OCI-LY7 (cell line): Measurements from ENCODE around the gene RPL13. TPM values are rescaled to one million over a fixed set of nuclear protein-coding genes. Genes with fewer than 3 reads are reported as not detected.
A peak's percentile ranks its signal among the peaks of the same experiment; 100 is the strongest.

Source experiments
- BruUV-seq: library from RNA; stranded (reverse); fragments of 400-500 nt; replicated peaks from 2 replicates; lab custom pipeline; 2021; lab: Mats Ljungman, UMichigan
- CTCF ChIA-PET: fragments of 300-600 bp; sonication (Branson Sonifier 250); formaldehyde crosslinking; loops from one replicate; lab custom pipeline; 2022; ENCODE audit warnings: antibody characterized with exemption; ENCODE audit not compliant: unreplicated experiment; lab: Charles Lee
- POLR2A ChIA-PET: fragments of 300-600 bp; sonication (Branson Sonifier 250); formaldehyde crosslinking; loops from one replicate; lab custom pipeline; 2022; ENCODE audit warnings: antibody characterized with exemption; lab: Charles Lee
- DNase-seq: peaks from one replicate; pipeline ENCODE4 v3.0.0-alpha.2; 2015; ENCODE audit warnings: low spot score
- H2AFZ ChIP-seq: fragments of 200-600 bp; sonication (generic), shearing (Covaris generic); 2 replicates; pipeline ENCODE4 v1.6.1; 2014; ENCODE audit warnings: mild to moderate bottlenecking, antibody characterized with exemption, low read length, moderate library complexity
- H3K27ac ChIP-seq: fragments of 200-600 bp; sonication (generic); 2 replicates; pipeline ENCODE4 v1.5.1; 2014; ENCODE audit warnings: mixed run types, low read depth, mild to moderate bottlenecking, moderate library complexity, low read length, inconsistent platforms; ENCODE audit not compliant: poor library complexity, severe bottlenecking
- H3K36me3 ChIP-seq: fragments of 200-600 bp; sonication (generic); 2 replicates; pipeline ENCODE4 v1.6.1; 2014; ENCODE audit warnings: mild to moderate bottlenecking, antibody characterized with exemption, low read length, moderate library complexity, mixed read lengths; ENCODE audit not compliant: insufficient read depth
- H3K4me1 ChIP-seq: fragments of 200-600 bp; sonication (generic); 2 replicates; pipeline ENCODE4 v1.5.1; 2014; ENCODE audit warnings: mild to moderate bottlenecking, low read length; ENCODE audit not compliant: insufficient read depth, poor library complexity, severe bottlenecking
- H3K4me2 ChIP-seq: fragments of 200-600 bp; sonication (generic); 2 replicates; pipeline ENCODE4 v1.6.1; 2014; ENCODE audit warnings: mild to moderate bottlenecking, low read length
- H3K4me3 ChIP-seq: fragments of 200-600 bp; sonication (generic); 2 replicates; pipeline ENCODE4 v1.5.1; 2014; ENCODE audit warnings: mild to moderate bottlenecking, low read depth, low read length; ENCODE audit not compliant: poor library complexity, severe bottlenecking
- H3K79me2 ChIP-seq: fragments of 200-600 bp; sonication (generic); 2 replicates; pipeline ENCODE4 v1.6.1; 2016; ENCODE audit warnings: low read depth, mild to moderate bottlenecking, low read length, moderate library complexity, mixed read lengths; ENCODE audit not compliant: insufficient read depth
- H3K9me2 ChIP-seq: fragments of 200-600 bp; sonication (generic); 2 replicates; pipeline ENCODE4 v1.6.1; 2016; ENCODE audit warnings: mild to moderate bottlenecking, low read length, mixed read lengths; ENCODE audit not compliant: insufficient read depth
- H3K9me3 ChIP-seq: fragments of 200-600 bp; sonication (generic); 2 replicates; pipeline ENCODE4 v1.6.1; 2014; ENCODE audit warnings: mild to moderate bottlenecking, mixed run types, low read length, mixed read lengths
- H4K20me1 ChIP-seq: fragments of 200-600 bp; sonication (generic); 2 replicates; pipeline ENCODE4 v1.6.1; 2014; ENCODE audit warnings: mild to moderate bottlenecking, antibody characterized with exemption, low read length, moderate library complexity, mixed read lengths; ENCODE audit not compliant: insufficient read depth
- EZH2phosphoT487 ChIP-seq: fragments of 200-600 bp; sonication (generic); IDR thresholded peaks from 2 replicates; pipeline ENCODE4 v1.6.1; 2018; ENCODE audit warnings: low read depth, borderline replicate concordance, mild to moderate bottlenecking, mixed run types, antibody characterized with exemption, low read length, moderate library complexity, mixed read lengths
- intact Hi-C: fragments of 100-400 bp; cut with micrococcal nuclease; formaldehyde crosslinking; loops from one replicate; pipeline ENCODE4 v1.10.0; 2022; ENCODE audit not compliant: unreplicated experiment
- total RNA-seq, 2 experiments: library from RNA; depleted of rRNA in 1 of 2; stranded (reverse); fragments of >200 nt in 1 of 2; shearing (Covaris generic) in 1 of 2; gene quantifications; 2 replicates each; pipeline ENCODE4 v1.2.3, GENCODE V29; 2014 to 2022
- TF ChIP-seq, protein P1 (sequence below): fragments of 200-600 bp; sonication (generic); conservative IDR thresholded peaks from 2 replicates; pipeline ENCODE4 v1.5.1; 2014; ENCODE audit warnings: mild to moderate bottlenecking, antibody characterized with exemption, low read length, moderate library complexity, mixed read lengths

The RPL13 gene
- total RNA-seq, 2 experiments from 2014 or later, result 2,928 to 9,791 TPM

DNA sequence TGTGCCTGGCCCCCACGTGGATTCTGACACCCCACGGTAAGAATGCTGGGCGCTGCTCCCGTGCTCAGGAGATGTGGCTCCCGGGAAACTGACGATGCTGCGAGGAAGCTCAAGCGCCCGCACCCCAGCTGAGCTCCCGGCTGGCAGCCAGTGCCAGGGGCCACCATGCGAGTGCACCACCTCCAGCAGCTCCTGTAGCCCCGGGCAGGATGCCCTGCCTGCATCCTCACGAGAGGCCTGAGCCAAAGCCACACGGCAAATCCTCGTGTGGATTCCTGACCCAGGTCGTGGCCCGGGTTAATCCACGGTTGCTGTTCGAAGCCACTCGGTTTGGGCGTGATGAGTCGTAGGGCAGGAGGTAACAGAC is 41.4 kb downstream of the RPL13 start:
- Histone ChIP-seq H3K9me2 (no peaks in the 10 kb centered on the region), H4K20me1 (no peaks in the 10 kb centered on the region), H3K36me3 (no peaks in the 10 kb centered on the region), H3K9me3 (no peaks in the 10 kb centered on the region), H2AFZ (no peak overlapping the region), H3K4me1 (no peaks in the 10 kb centered on the region), H3K4me2 (no peak overlapping the region), H3K79me2 (no peaks in the 10 kb centered on the region), H3K27ac (no peak overlapping the region), H3K4me3 (no peak overlapping the region)
- TF ChIP-seq, protein P1, sequence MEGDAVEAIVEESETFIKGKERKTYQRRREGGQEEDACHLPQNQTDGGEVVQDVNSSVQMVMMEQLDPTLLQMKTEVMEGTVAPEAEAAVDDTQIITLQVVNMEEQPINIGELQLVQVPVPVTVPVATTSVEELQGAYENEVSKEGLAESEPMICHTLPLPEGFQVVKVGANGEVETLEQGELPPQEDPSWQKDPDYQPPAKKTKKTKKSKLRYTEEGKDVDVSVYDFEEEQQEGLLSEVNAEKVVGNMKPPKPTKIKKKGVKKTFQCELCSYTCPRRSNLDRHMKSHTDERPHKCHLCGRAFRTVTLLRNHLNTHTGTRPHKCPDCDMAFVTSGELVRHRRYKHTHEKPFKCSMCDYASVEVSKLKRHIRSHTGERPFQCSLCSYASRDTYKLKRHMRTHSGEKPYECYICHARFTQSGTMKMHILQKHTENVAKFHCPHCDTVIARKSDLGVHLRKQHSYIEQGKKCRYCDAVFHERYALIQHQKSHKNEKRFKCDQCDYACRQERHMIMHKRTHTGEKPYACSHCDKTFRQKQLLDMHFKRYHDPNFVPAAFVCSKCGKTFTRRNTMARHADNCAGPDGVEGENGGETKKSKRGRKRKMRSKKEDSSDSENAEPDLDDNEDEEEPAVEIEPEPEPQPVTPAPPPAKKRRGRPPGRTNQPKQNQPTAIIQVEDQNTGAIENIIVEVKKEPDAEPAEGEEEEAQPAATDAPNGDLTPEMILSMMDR, result no peak
- TF ChIP-seq EZH2phosphoT487, result no peak
- POLR2A ChIA-PET, result no interaction called here
- BruUV-seq, result no TSS peak
- DNase-seq, result no peak
- CTCF ChIA-PET, result no interaction called here
- intact Hi-C loops, result no loop called here

DNA sequence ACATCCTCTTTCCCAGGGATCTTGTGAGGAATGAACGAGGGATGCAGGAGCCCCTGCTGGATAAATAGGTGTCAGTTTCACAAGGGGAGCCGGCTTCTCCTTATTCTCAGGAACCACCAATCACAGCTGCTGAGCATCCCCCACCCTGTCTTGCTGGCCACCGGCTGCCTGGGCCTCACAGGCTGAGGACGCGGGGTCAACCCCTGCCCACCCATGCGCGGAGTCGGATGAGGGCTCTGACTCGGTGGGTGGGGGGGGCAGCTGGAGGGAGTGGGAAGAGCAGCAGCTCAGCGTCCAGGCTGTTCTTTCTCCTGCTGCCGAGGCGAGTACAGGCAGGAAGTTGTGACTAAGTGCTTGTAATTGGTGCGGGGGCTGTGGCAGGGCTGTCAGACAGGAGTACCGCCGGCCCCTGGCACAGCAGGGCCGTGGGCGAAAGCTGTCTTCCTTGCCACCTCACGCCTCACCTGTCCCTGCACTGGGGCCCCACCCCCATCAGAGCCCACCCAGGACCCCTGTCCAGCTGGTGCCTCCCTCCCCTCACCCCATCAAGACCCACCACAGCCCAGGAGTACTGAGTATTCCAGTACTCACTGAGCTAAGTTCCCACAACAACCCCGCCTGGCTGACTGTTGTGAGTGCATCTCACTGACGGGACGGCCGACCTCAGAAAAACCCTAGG is 41.9 kb downstream of the RPL13 start:
- BruUV-seq, result no TSS peak
- Histone ChIP-seq H3K27ac (no peak overlapping the region), H3K9me2 (no peaks in the 10 kb centered on the region), H3K36me3 (no peaks in the 10 kb centered on the region), H3K79me2 (no peaks in the 10 kb centered on the region), H4K20me1 (no peaks in the 10 kb centered on the region), H3K4me1 (no peaks in the 10 kb centered on the region), H3K4me3 (no peak overlapping the region), H3K9me3 (no peaks in the 10 kb centered on the region), H3K4me2 (no peak overlapping the region), H2AFZ (no peak overlapping the region)
- TF ChIP-seq, protein P1, result no peak
- TF ChIP-seq EZH2phosphoT487, result no peak
- ChIA-PET CTCF (interaction anchor here (0.6 kb wide), 1 partner anchor 97 kb away, joined by 3 read pairs; no protein-coding TSS in a partner anchor), POLR2A (no interaction called here)
- DNase-seq, result peak; percentile 12
- intact Hi-C loops, result no loop called here

DNA sequence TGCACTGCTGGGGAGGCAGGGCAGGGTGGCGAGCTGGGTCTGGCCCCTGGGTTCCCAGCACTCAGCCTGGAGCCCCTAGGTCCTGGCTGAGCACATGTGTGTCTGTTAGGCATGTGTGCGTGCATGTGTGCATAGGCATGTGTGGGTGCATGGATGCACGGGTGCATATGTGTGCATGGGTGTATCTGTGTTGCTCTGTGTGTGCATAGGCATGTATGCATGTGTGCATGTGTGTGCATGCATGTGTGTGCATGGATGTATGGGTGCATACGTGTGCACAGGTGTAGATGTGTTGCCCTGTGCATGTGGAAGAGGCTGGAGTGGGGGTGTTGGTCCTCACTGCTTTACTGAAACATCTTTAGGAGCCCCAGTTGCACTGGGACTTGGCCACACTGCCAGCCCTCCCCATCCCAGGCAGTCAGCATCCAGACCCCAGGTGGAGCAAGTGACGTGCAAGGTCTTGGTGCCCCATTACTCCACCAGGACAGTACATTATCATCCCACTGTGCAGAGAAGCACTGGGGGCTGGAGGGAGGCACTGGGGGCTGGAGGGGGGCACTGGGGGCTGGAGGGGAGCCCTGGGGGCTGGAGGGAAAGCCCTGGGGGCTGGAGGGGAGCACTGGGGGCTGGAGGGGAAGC is 42.6 kb downstream of the RPL13 start:
- no peak for DNase-seq
- Histone ChIP-seq H3K27ac (no peak overlapping the region), H3K9me3 (no peaks in the 10 kb centered on the region), H3K9me2 (no peaks in the 10 kb centered on the region), H3K4me2 (no peak overlapping the region), H2AFZ (no peak overlapping the region), H3K4me3 (no peak overlapping the region), H3K36me3 (no peaks in the 10 kb centered on the region), H3K79me2 (no peaks in the 10 kb centered on the region), H4K20me1 (no peaks in the 10 kb centered on the region), H3K4me1 (no peaks in the 10 kb centered on the region)
- TF ChIP-seq, protein P1, result no peak
- no peak for TF ChIP-seq EZH2phosphoT487
- no TSS peak for BruUV-seq
- intact Hi-C loops, result no loop called here
- POLR2A ChIA-PET, result no interaction called here
- CTCF ChIA-PET, result interaction anchor here (0.6 kb wide), 1 partner anchor 97 kb away, joined by 3 read pairs; no protein-coding TSS in a partner anchor
